UCSD-AML1 (cell line): Measurements from ENCODE around the gene BAG5.
"Not testable (repeated sequence)": the region's sequence is repeated elsewhere in the genome, so short reads cannot be mapped to it uniquely, and the experiment has no call there.

Experiments
- DNase-seq: peaks from one replicate; lab custom pipeline; 2025; ENCODE audit not compliant: unreplicated experiment; lab: John Stamatoyannopoulos, UW

The BAG5 gene

GRCh38 chr14:103562429-103563225 lies at the start of gene BAG5, which contains the start of gene COA8:
Gene BAG5 (minus strand): TSS chr14:103562657. CDS start chr14:103561164, 1,493 bp downstream.
Gene COA8 (plus strand): TSS chr14:103562960. CDS start chr14:103563002, 42 bp downstream.
- peak; percentile 91 for DNase-seq

DNA sequence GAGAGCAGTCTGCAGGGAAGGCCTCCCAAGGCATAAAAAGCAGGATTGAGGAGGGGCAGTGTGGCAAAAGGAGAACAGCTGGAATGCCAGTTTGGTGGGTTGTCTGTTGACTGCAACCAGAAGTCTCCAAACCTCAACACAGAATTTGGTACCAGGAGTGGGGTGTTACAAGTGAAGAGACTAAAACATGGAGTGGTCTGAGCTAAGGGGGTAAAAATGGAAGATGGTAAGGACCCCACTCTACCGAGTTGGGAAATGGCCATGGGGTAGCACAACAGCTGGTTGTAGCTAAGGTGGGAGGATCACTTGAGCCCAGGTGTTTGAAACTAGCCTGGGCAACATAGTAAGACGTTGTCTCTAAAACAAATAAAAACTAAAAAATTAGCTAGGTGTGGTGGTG lies 48.8 kb upstream of the BAG5 start:
- no peak for DNase-seq

- DNase-seq, result not testable (repeated sequence)
These were observed 46.6 kb upstream of the BAG5 start for GRCh38 chr14:103609081-103609480.

- no peak for DNase-seq
These were observed 45.4 kb upstream of the BAG5 start for GRCh38 chr14:103607822-103608221.

DNA sequence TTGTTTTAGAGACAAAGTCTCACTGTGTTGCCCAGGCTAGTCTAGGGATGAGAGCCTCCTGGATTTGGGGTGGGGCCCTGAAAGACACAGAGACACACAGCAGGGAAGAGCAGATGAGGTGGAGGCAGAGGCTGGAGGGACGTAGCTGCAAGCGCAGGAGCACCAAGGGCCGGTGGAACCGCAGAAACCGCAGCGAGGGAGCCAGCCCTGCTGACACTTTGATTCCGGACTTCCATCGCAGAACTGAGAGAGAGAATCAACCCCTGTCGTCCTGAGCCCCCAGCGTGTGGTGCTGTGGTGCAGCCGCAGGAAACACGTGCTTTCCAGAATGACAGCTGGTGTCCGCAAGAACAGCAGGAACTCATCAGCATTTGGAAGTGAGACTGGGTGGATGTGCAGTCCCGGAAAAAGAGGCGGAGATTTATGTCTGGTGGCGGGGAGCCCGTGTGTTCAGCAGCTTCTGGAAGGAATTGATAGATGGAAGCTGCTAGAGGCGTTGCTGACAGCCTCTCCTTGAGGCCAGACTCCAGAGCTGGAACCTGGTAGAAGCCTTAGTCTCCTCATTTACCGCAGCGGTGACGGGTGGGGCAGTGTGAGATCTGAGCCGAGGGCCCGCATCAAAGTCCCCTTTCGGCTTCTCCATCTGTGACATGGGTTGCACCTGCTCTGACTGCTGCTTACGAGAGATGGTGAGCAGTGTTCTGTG lies 44.7 kb upstream of the BAG5 start:
- DNase-seq, result peak; percentile 88

DNA sequence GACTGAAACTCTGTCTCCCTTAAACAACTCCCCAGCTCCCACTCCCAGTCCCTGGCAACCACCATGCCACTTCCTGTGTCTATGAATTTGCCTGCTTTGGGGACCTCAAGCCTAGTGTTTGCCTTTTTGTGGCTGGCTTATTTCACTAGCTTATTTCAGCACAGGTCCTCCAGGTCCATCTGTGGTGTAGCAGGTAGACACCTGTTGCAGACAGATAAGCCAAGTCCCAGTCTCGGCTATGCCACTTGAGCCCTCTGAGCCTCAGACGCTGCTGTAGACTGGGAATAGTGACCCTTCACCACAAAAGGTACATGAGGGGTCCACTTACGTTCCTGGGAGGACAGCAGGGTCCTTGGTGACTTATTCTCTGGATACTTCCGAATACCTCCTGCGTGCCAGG lies 42.2 kb upstream of the BAG5 start:
- DNase-seq, result no peak

- DNase-seq, result no peak
These were observed 38.0 kb upstream of the BAG5 start for GRCh38 chr14:103600503-103600902.

DNA sequence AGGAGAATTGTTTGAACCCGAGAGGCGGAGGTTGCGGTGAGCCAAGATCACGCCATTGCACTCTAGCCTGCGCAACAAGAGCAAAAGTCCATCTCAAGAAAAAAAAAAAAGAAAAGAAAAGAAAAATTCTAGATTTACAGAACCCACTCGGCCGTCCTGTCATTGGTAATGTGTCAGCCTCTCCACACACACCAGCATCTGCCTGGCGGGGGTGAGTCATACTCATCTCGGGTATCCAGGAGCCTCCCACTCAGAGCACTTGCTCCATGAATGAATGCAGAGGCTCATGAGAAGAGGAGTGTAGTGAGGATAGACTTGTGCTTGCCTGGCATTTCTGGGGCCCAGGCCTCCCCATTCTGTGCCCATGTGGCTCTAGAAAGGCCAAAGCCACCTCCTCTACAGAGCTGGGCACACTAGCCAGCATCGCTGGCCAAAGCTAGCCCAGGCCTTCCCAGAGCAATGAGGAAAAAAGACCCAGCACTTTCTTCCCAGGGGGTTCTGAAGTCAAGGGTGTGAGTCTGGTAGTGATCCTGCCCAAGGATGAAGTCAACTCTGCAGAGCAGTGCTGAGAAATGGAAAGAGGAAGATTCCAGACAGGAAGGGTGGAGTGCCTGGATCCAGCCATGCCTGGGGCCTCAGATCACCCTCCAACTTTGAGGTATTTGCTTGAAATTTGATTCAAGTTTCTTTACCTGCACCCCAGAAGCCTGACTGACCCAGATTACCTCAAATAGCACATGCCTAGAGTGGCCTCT lies 35.3 kb upstream of the BAG5 start:
- no peak for DNase-seq

- DNase-seq, result no peak
These were observed 31.8 kb upstream of the BAG5 start for GRCh38 chr14:103594265-103594664.

GRCh38 chr14:103593577-103593976 lies 31.1 kb upstream of the BAG5 start:
- no peak for DNase-seq

DNA sequence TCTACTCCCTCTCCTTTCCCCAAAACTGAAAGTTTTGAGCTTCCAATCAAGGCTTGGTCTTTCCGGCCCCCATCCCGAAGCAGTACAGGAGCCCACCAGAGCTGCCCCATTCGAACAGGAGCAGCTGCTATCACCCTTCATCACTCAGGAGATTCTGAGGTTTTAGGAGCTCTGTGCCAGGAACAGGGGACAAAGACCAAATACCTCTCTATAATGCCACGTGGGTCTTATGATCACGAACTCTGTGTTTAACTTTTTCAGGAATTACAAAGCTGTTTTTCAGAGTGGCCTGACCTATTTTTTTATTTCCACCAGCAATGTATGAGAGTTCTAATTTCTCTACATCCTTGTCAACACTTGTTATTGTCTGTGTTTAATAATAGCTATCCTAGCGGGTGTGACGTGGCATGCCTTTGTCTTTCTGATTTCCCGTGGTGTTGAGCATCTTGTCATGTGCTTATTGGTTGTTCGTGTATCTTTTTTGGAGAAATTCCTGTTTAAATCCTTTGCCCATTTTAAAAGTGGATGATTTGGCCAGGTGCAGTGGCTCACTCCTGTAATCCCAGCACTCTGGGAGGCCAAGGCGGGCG lies 22.0 kb upstream of the BAG5 start:
- DNase-seq, result no peak

DNA sequence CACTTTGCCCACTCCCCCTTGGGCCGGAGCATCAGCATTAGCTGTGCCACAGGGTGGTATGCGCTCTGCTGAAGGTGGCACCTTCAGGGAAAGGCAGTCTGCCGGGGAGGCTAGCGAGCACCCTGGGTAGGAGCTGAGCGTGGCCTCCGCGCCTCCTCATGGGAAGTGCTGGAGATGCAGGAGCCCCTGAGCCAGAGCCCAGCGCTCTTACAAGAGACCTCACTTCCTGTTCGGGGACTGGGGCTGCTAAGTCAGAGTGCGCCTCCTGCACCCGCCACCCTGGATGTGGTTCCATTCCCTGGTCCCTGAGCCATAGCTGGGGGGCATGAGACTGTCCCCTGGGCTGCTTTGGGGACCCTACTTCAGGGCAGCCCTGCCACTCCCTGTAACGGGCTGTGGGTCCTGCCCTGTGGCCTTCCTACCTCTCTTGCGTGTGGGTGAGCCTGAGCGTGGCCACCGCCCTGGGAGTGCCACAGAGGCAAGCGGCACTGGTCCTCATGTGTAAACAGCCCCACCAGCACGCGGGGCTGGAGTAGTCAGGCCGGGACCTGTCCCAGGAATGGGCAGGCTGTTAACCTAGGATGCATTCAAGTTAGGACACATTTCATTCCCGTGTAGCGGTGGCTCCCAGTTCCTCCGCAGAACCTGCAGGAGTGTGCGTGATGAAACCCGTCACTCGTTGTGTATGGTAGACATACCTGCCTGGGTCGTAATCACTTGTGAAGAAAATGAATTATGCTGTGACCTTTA lies 19.7 kb upstream of the BAG5 start:
- no peak for DNase-seq

- no peak for DNase-seq
These were observed 18.7 kb upstream of the BAG5 start for GRCh38 chr14:103581206-103581605.

GRCh38 chr14:103578401-103579075 lies 16.1 kb upstream of the BAG5 start:
- no peak for DNase-seq

DNA sequence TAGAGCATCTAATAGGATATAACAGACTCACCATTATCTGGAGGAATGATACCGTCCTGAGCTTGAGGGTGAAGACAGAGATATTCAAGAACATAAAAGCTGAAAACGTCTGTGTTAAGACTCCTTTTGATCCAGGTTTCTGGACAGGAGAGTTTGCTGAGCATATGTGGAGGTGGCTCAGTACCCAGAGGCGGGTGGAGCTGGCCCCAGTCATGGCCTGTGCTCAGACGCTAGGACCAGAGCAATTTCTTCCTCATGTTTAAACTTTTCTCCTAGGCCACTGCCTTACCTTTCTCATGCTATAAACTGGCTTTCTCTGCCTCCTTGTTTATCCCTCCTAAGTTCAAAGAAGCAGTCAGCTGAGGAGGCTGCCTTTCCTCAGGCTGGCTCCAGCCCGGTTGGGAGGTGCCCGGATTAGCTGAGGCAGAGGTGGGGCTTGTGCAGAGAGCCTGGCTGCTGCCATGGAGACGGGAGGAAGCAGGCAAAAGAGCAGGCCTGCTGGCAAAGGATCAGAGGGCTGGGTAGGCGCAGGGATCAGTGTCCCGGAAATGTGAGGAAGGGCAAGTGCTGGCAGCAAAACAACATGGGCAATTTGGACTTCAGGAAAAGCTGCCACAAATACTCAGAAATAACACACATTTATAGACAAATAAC lies 14.0 kb upstream of the BAG5 start:
- DNase-seq, result no peak

- DNase-seq, result no peak
These were observed 12.3 kb upstream of the BAG5 start for GRCh38 chr14:103574707-103575285.

GRCh38 chr14:103574104-103574503 lies 11.6 kb upstream of the BAG5 start:
- no peak for DNase-seq

DNA sequence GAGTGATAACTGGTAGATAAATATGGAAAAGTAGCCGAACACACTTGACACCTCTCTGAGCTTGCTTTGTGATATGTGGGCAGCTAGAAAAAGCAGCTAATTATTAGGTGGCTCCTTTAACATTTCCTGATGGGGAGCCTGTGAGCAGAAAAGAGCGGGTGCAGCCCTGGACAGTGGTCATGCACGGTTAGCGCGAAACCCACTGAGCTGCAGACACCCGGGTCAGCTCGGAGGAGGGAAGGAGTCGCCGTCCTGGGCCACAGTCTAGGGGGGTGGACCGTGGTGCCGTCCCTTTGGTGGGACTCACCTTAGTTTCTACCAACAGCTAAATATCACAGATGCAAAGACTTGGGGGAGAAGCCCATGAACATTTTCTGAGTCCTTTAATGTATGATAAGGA lies 7.0 kb upstream of the BAG5 start:
- no peak for DNase-seq

DNA sequence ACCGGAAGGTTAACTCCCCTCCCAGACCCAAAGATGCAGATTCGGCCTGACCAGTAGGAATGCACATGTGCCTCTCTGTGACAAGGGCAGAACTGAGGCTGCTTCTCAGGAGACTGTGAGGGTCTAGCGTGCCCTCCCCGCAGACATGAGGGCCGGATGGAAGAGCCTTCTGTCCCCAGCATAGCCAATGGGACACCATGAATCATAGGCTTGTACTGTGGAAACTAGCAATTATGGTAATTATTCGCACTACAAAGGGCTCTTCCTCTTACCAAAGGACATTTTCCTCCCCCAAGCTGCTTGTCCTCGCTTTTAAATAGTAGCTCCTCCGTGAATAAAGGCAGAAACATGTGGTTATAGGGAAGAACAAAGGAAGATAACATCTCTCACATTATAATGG lies 6.5 kb upstream of the BAG5 start:
- no peak for DNase-seq
